GM19328 (cell line): ENCODE data around the gene KIAA1549.

Source experiments
- ATAC-seq: cut with Tn5 transposase; IDR thresholded peaks from one replicate; pipeline ENCODE4 v1.9.1; 2021; ENCODE audit warnings: mild to moderate bottlenecking, moderate library complexity; ENCODE audit not compliant: unreplicated experiment

KIAA1549 gene

DNA sequence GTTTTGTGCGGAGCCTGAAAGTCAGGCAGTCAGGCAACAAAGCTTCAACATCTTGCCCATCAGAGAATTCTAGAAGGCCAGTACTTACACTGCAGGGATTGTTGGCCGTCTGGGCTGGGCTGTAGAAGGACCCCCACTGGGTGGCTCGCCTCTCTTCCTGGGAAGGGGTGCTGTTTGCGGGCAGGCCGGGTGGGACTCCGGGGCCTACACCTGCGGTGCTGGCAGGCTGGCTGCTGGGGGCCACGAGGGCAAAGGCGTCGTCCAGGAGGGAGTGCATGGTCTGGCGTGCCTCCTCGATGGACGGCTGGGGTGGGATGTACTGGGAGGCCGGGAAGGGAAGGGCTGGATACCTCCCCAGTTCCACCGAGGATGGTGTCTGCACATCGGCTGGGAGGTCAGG, 120.1 kb downstream of the KIAA1549 start:
- ATAC-seq = no peak

GRCh38 chr7:138857728-138858127, 123.5 kb downstream of the KIAA1549 start:
- ATAC-seq = no peak

DNA sequence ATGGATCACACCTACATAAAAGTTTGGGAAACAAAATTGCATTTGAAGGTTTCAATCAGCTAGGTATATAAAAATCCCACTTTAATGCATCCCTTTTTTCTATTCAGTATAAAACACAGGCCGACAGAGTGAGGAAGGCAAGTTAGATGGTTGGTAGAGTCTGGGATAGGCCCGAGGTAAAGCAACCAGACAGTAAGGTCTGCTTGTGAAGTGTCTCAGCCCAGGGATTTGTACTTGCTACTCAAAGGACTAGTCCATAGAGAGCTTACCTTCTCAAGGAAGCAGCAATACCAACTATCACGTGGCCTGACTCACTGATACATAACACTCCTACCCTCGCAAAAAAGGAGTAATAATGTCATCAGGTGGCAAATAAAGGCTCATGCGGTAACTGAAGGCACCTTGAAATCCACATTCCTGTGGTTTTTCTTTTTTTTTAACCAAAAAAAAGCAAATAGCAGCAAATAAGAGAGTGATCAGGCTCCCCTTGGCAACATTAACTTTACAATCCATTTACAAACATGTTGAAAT, 127.0 kb downstream of the KIAA1549 start:
- ATAC-seq = no peak

DNA sequence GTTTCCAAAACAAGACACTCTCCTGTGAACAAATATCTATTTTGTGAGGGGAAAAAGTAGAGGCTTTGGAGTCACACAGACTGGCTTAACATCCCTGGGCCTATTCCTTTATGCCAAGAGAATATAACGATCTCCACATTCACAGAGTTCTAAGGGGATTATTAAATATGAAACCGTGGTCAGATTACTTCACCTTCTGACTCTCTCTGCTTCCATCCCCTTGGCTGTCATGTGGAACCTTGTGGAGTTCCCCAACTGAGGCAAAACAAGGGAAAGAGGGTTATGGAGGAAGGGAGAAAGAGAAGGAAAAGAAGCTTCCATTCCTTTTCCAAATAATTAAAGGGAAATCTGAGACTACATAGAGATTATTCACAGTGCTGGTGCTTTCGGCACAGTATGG, 127.7 kb downstream of the KIAA1549 start:
- no peak for ATAC-seq

GRCh38 chr7:138852469-138852868, 128.7 kb downstream of the KIAA1549 start:
- no peak for ATAC-seq

- ATAC-seq = no peak
These were observed 131.5 kb downstream of the KIAA1549 start for GRCh38 chr7:138849701-138850100.

- ATAC-seq = no peak
These were observed 132.9 kb downstream of the KIAA1549 start for GRCh38 chr7:138848056-138848980.

GRCh38 chr7:138845711-138846110, 135.5 kb downstream of the KIAA1549 start:
- ATAC-seq = no peak

GRCh38 chr7:138843632-138844580, 137.3 kb downstream of the KIAA1549 start:
- ATAC-seq = no peak

DNA sequence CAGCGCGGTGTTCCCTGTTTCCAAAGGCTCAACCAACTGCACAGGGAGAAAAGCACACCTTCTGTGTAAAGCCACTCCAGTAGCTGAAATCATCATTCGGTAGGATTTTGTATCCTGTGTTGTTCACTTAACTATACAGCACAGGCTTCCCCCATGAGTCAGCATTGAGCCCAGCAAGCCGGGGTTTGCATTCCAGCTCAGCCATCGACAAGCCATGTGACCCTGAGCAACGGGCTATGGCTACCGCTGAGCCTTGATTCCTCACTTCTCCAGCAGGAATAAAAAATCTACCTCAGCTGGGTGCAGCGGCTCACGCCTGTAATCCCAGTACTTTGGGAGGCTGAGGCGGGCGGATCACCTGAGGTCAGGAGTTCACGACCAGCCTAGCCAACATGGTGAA, 139.1 kb downstream of the KIAA1549 start:
- no peak for ATAC-seq

- no peak for ATAC-seq
These were observed 143.0 kb downstream of the KIAA1549 start for GRCh38 chr7:138838166-138838565.

- no peak for ATAC-seq
These were observed 143.6 kb downstream of the KIAA1549 start for GRCh38 chr7:138837627-138838026.

DNA sequence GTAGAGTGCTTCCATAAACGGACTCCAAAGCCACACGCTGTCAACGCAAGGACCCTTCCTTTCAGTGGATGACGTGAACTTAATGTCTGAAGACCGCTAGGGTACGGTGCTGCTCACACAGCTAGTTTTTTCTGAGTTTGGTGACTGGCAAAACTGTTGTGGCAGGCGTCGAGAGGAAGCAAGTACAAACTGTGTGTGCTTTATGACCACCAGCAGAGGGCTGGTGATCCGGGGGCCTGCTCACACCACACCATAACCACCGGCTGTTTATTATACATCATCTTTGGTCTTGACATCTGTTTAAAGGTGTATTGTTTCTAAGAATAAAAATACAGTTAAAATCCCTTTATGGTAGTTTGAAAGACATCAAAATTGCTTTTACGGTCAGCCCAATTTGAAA, 146.1 kb downstream of the KIAA1549 start:
- ATAC-seq = no peak

- ATAC-seq = no peak
These were observed 146.6 kb downstream of the KIAA1549 start for GRCh38 chr7:138834583-138834982.

GRCh38 chr7:138833596-138833995, 147.6 kb downstream of the KIAA1549 start:
- no peak for ATAC-seq

GRCh38 chr7:138832966-138833365, 148.2 kb downstream of the KIAA1549 start:
- no peak for ATAC-seq

- no peak for ATAC-seq
These were observed 151.9 kb downstream of the KIAA1549 start for GRCh38 chr7:138829335-138829734.

- ATAC-seq = no peak
These were observed 152.9 kb downstream of the KIAA1549 start for GRCh38 chr7:138828302-138828701.

DNA sequence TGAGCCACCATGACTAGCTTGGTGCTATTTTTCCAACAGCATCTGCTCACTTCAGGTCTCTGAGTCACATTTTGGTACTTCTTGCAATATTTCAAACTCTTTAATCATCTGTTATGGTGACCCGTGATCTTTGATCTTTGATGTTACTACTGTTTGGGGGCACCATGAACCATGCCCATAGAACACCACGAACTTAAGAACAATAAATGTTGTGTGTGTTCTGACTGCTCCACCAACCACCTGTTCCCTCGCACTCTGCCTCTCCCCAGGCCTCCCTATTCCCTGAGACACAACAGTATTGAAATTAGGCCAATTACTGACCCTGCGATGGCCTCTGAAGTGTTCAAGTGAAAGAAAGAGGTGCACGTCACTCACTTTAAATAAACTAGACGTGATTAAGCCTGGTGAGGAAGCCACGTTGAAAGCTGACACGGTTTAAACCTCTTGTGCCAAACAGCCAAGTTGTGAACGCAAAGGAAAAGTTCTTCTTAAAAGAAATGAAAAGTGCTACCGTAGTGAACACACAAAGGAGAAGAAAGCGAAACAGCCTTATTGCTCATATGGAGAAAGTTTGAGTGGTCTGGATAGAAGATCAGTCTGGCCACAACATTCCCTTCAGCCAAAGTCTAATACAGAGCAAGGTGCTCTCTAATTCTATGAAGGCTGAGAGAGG, 156.0 kb downstream of the KIAA1549 start:
- no peak for ATAC-seq

GRCh38 chr7:138822867-138823535, 158.2 kb downstream of the KIAA1549 start:
- ATAC-seq = no peak
